SU-DHL-6 (cell line): ENCODE data around the gene HCN4.

ENCODE experiments used
- H2AFZ ChIP-seq: fragments of 200-600 bp; sonication (generic); 2 replicates; pipeline ENCODE4 v1.6.1; 2014; ENCODE audit warnings: low read depth, mild to moderate bottlenecking, moderate library complexity, mixed read lengths, antibody characterized with exemption, low read length; ENCODE audit not compliant: severe bottlenecking
- H3F3A ChIP-seq: fragments of 200-600 bp; shearing (Covaris generic); 2 replicates; pipeline ENCODE4 v1.6.0; 2016; ENCODE audit warnings: antibody characterized with exemption, mild to moderate bottlenecking; ENCODE audit not compliant: insufficient read depth
- H3K27ac ChIP-seq: fragments of 200-600 bp; sonication (generic); 2 replicates; pipeline ENCODE4 v1.5.1; 2016; ENCODE audit warnings: low read depth, mild to moderate bottlenecking, low read length, moderate library complexity, mixed read lengths
- H3K27me3 ChIP-seq: fragments of 200-600 bp; sonication (generic), shearing (Covaris generic); 2 replicates; pipeline ENCODE4 v1.6.0; 2014; ENCODE audit warnings: mild to moderate bottlenecking, low read length
- H3K36me3 ChIP-seq: fragments of 200-600 bp; sonication (generic); 2 replicates; pipeline ENCODE4 v1.6.1; 2014; ENCODE audit warnings: mild to moderate bottlenecking, low read length, mixed read lengths
- H3K4me2 ChIP-seq: fragments of 300-600, 200-600 bp; shearing (Covaris generic), sonication (generic); 2 replicates; pipeline ENCODE4 v1.6.0; 2014; ENCODE audit warnings: low read length, low read depth, mild to moderate bottlenecking; ENCODE audit not compliant: poor library complexity, severe bottlenecking
- H3K4me3 ChIP-seq: fragments of 200-600 bp; sonication (generic); 2 replicates; pipeline ENCODE4 v1.5.1; 2014; ENCODE audit warnings: antibody characterized with exemption, low read length, mild to moderate bottlenecking, mixed read lengths; ENCODE audit not compliant: insufficient read depth, poor library complexity, severe bottlenecking
- H3K79me2 ChIP-seq: fragments of 200-600 bp; sonication (generic); 2 replicates; pipeline ENCODE4 v1.6.1; 2014; ENCODE audit warnings: mild to moderate bottlenecking, low read length, moderate library complexity; ENCODE audit not compliant: insufficient read depth
- H3K9ac ChIP-seq: fragments of 200-600 bp; sonication (generic); 2 replicates; pipeline ENCODE4 v1.7.0; 2014; ENCODE audit warnings: mild to moderate bottlenecking, low read length
- H3K9me2 ChIP-seq: fragments of 200-600 bp; sonication (generic); replicated peaks from 2 replicates; pipeline ENCODE4 v1.6.1; 2014; ENCODE audit warnings: low read length; ENCODE audit not compliant: insufficient read depth
- H3K9me3 ChIP-seq: fragments of 200-600 bp; sonication (generic); 2 replicates; pipeline ENCODE4 v1.6.1; 2014; ENCODE audit warnings: low read length, mixed read lengths; ENCODE audit not compliant: insufficient read depth
- H4K20me1 ChIP-seq: fragments of 200-600 bp; sonication (generic); 2 replicates; pipeline ENCODE4 v1.6.1; 2014; ENCODE audit warnings: low read depth, mild to moderate bottlenecking, antibody characterized with exemption, low read length, moderate library complexity, mixed read lengths
- EZH2phosphoT487 ChIP-seq: fragments of 200-600 bp; sonication (generic), shearing (Covaris generic); conservative IDR thresholded peaks from 2 replicates; pipeline ENCODE4 v1.6.1; 2018; ENCODE audit warnings: mild to moderate bottlenecking, antibody characterized with exemption, low read length, moderate library complexity, mixed read lengths
- TF ChIP-seq, protein P1 (sequence below): fragments of 200-600 bp; sonication (generic); IDR thresholded peaks from one replicate; pipeline ENCODE4 v1.5.1; 2017; ENCODE audit warnings: antibody characterized with exemption, mild to moderate bottlenecking, low read length, moderate library complexity; ENCODE audit not compliant: insufficient read depth, poor library complexity, severe bottlenecking

Gene HCN4

DNA sequence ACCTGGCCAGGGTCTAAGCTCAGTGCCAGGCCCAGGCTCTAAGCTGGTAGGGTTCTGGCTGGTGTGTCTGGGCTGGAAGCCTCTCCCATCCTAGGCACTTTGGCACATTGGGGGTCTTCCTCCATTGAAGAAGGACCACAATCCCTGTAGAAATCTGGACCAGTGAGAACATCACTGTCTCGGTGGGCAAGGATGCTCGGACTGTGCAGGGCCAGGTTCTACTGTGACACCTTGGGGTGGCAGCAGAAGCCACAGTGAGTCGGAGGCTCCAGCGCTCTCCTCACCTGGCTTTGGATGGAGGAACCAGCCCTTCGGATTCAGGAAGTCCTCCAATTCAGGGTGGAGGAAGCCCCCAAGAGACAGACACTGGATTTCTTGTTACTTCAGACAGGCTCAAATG, 17.5 kb upstream of the HCN4 start:
- H3K36me3 ChIP-seq = no peaks in the 10 kb centered on the region
- no peaks in the 10 kb centered on the region for H3K27me3 ChIP-seq
- H3K79me2 ChIP-seq = no peaks in the 10 kb centered on the region
- H3K27ac ChIP-seq = no peak overlapping the region
- no peaks in the 10 kb centered on the region for H3K9me2 ChIP-seq
- no peaks in the 10 kb centered on the region for H3F3A ChIP-seq
- H3K4me2 ChIP-seq = no peak overlapping the region
- H4K20me1 ChIP-seq = no peaks in the 10 kb centered on the region
- H2AFZ ChIP-seq = no peak overlapping the region
- no peak for TF ChIP-seq EZH2phosphoT487
- TF ChIP-seq, protein P1, sequence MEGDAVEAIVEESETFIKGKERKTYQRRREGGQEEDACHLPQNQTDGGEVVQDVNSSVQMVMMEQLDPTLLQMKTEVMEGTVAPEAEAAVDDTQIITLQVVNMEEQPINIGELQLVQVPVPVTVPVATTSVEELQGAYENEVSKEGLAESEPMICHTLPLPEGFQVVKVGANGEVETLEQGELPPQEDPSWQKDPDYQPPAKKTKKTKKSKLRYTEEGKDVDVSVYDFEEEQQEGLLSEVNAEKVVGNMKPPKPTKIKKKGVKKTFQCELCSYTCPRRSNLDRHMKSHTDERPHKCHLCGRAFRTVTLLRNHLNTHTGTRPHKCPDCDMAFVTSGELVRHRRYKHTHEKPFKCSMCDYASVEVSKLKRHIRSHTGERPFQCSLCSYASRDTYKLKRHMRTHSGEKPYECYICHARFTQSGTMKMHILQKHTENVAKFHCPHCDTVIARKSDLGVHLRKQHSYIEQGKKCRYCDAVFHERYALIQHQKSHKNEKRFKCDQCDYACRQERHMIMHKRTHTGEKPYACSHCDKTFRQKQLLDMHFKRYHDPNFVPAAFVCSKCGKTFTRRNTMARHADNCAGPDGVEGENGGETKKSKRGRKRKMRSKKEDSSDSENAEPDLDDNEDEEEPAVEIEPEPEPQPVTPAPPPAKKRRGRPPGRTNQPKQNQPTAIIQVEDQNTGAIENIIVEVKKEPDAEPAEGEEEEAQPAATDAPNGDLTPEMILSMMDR = no peak
- H3K9me3 ChIP-seq = no peaks in the 10 kb centered on the region
- no peak overlapping the region for H3K4me3 ChIP-seq
- no peak overlapping the region for H3K9ac ChIP-seq

DNA sequence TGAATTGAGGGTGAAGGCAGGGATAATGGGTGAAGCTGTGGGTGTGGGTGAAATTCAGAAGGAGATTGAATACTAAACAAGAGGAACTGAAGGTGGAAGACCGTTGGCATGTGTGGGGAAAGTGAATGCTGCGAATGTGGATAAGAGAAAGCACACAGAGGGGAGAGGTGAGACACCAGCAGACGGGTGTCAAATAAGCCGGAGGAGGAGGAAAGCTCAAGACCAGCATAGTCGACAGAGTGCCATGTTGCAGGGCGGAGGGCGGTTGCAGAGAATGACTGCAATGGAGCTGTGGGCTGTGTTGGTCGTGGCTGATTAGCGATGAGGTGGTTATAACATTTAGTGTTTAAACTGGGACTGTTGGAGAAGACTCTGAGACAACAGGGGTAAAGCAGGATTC, 16.4 kb upstream of the HCN4 start:
- Histone ChIP-seq H3K36me3 (no peaks in the 10 kb centered on the region), H3K4me2 (no peak overlapping the region), H4K20me1 (no peaks in the 10 kb centered on the region), H3F3A (no peaks in the 10 kb centered on the region), H3K9me3 (no peaks in the 10 kb centered on the region), H2AFZ (no peak overlapping the region), H3K9ac (no peak overlapping the region), H3K4me3 (no peak overlapping the region), H3K79me2 (no peaks in the 10 kb centered on the region), H3K27ac (no peak overlapping the region), H3K27me3 (no peaks in the 10 kb centered on the region), H3K9me2 (no peaks in the 10 kb centered on the region)
- TF ChIP-seq EZH2phosphoT487 = no peak
- TF ChIP-seq, protein P1 = no peak

DNA sequence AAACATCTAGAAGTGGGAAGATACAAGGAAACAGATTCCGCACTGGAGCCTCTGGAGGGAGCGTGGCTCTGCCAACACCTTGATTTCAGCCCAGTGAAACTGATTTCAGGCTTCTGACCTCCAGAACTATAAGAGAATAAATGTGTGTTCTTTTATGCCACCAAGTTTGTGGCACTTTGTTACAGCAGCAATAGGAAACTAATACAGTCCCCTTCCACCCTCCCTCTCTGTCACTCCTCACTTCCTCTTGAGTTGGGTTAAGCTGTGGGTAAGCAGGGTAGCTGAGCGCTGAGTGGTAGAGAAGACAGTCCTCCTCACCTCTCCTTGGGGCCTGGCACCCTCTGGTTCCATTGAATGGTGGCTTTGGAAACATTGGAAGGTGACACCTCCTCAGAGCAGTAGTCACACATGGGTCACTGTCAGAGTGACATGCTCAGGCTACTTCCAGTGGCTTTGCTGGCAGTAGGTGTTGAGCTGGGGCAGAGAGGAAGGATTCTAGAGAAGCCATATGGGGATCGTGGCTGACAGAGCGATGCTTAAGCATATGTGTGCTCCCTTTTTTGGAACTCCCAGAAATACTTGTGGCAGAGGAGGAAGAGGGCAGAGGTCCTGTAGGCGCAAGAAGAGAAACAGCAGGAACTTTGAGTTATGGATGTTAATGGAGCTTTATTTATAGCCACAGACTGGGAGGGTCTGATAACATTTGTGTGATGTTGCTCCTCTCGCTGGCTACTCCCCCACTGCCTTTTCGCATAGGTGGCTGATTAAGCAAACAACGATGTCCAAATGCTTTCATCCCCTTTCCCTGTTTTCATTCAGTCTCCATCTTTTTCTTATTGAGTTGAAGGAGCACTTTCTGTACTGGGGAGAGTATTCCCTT, 14.8 kb upstream of the HCN4 start:
- no peak overlapping the region for H3K27ac ChIP-seq
- no peak overlapping the region for H3K4me3 ChIP-seq
- H2AFZ ChIP-seq = no peak overlapping the region
- H3K4me2 ChIP-seq = no peak overlapping the region
- H3K9me2 ChIP-seq = no peaks in the 10 kb centered on the region
- H3K79me2 ChIP-seq = no peaks in the 10 kb centered on the region
- no peaks in the 10 kb centered on the region for H4K20me1 ChIP-seq
- no peak overlapping the region for H3K9ac ChIP-seq
- no peaks in the 10 kb centered on the region for H3K36me3 ChIP-seq
- no peaks in the 10 kb centered on the region for H3K9me3 ChIP-seq
- no peaks in the 10 kb centered on the region for H3K27me3 ChIP-seq
- TF ChIP-seq, protein P1 = no peak
- no peak for TF ChIP-seq EZH2phosphoT487
- no peaks in the 10 kb centered on the region for H3F3A ChIP-seq
